ENCODE data around the gene S100A4.
"Not testable (repeated sequence)": the region's sequence is repeated elsewhere in the genome, so short reads cannot be mapped to it uniquely, and the experiment has no call there.

Gene S100A4

GRCh38 chr1:153565529-153566374 is 20.1 kb upstream of the S100A4 start, which contains the start of gene S100A2:
TSS of gene S100A2 (minus strand) at chr1:153565844. CDS start at chr1:153563877, 1,967 bp downstream.
- peak within 1 kb of the TSS; percentile 23 for H3K4me3 ChIP-seq (ENCODE audit: low read depth, low read length)
- ChIA-PET CTCF (interaction anchor here (0.8 to 8.3 kb wide), 10 partner anchors 11 to 62 kb away, joined by 3 to 97 read pairs (median 5); partner anchors contain the start of genes S100A1, S100A13, S100A3 and S100A4), POLR2A (interaction anchor here (0.6 to 4.3 kb wide), 11 partner anchors 11 to 194 kb away, joined by 3 to 119 read pairs (median 5); partner anchors contain the start of genes CHTOP, S100A4, S100A5 and S100A6)
- no peak for TF ChIP-seq CTCF (IDR thresholded peaks at IDR 0.05; ENCODE audit: insufficient read depth, low read length, missing control alignments)
- peak; percentile 79 for DNase-seq (ENCODE audit: low read depth, low spot score)

- ChIA-PET CTCF (interaction anchor here (1.2 to 8.3 kb wide), 9 partner anchors 8 to 70 kb away, joined by 3 to 97 read pairs (median 10); partner anchors contain the start of genes CHTOP, S100A3 and S100A6), POLR2A (interaction anchor here (3.5 to 4.3 kb wide), 2 partner anchors 19 to 30 kb away, joined by 28 to 119 read pairs; partner anchors contain the start of genes S100A4 and S100A6)
- DNase-seq (ENCODE audit: low read depth, low spot score), result no peak
- H3K4me3 ChIP-seq (ENCODE audit: low read depth, low read length), result no peak overlapping the region
- TF ChIP-seq CTCF (IDR thresholded peaks at IDR 0.05; ENCODE audit: insufficient read depth, low read length, missing control alignments), result no peak
Measured at GRCh38 chr1:153563991-153564390, 18.4 kb upstream of the S100A4 start.

GRCh38 chr1:153563483-153563901 is 17.9 kb upstream of the S100A4 start:
- ChIA-PET POLR2A (interaction anchor here (3.5 to 4.3 kb wide), 2 partner anchors 18 to 30 kb away, joined by 28 to 119 read pairs; partner anchors contain the start of genes S100A4 and S100A6), CTCF (interaction anchor here (1.6 to 8.3 kb wide), 8 partner anchors 9 to 56 kb away, joined by 4 to 97 read pairs (median 18); partner anchors contain the start of genes S100A3 and S100A6)
- DNase-seq (ENCODE audit: low read depth, low spot score), result no peak
- no peak for TF ChIP-seq CTCF (IDR thresholded peaks at IDR 0.05; ENCODE audit: insufficient read depth, low read length, missing control alignments)
- no peak overlapping the region for H3K4me3 ChIP-seq (ENCODE audit: low read depth, low read length)

GRCh38 chr1:153562021-153562420 is 16.4 kb upstream of the S100A4 start:
- POLR2A ChIA-PET, result interaction anchor here (1.3 kb wide), 1 partner anchor 27 kb away, joined by 4 read pairs; the partner anchor contains the start of gene S100A6
- DNase-seq (ENCODE audit: low read depth, low spot score); H3K4me3 ChIP-seq (ENCODE audit: low read depth, low read length): not testable (repeated sequence)
- CTCF ChIA-PET, result interaction anchor here (3.6 to 8.3 kb wide), 5 partner anchors 10 to 51 kb away, joined by 10 to 97 read pairs (median 51); partner anchors contain the start of genes S100A3 and S100A6

GRCh38 chr1:153561466-153561985 is 15.9 kb upstream of the S100A4 start:
- TF ChIP-seq CTCF (IDR thresholded peaks at IDR 0.05; ENCODE audit: insufficient read depth, low read length, missing control alignments), result no peak
- no peak for DNase-seq (ENCODE audit: low read depth, low spot score)
- H3K4me3 ChIP-seq (ENCODE audit: low read depth, low read length), result no peak overlapping the region
- CTCF ChIA-PET, result interaction anchor here (1.4 to 8.3 kb wide), 6 partner anchors 10 to 66 kb away, joined by 3 to 97 read pairs (median 38); partner anchors contain the start of genes S100A13, S100A3 and S100A6
- POLR2A ChIA-PET, result interaction anchor here (1.3 kb wide), 1 partner anchor 26 kb away, joined by 4 read pairs; the partner anchor contains the start of gene S100A6

- CTCF ChIA-PET, result interaction anchor here (1.4 to 8.3 kb wide), 5 partner anchors 9 to 67 kb away, joined by 3 to 97 read pairs (median 25); partner anchors contain the start of genes S100A13, S100A3 and S100A6
- TF ChIP-seq CTCF (IDR thresholded peaks at IDR 0.05; ENCODE audit: insufficient read depth, low read length, missing control alignments), result no peak
- DNase-seq (ENCODE audit: low read depth, low spot score), result no peak
- POLR2A ChIA-PET, result interaction anchor here (1.3 kb wide), 1 partner anchor 26 kb away, joined by 4 read pairs; the partner anchor contains the start of gene S100A6
- H3K4me3 ChIP-seq (ENCODE audit: low read depth, low read length), result no peak overlapping the region
Measured at GRCh38 chr1:153560771-153561465, 15.3 kb upstream of the S100A4 start.

Measured in AG04449 (cell line).